BLaER1 treated with 17β-estradiol and CSF1 and Interleukin-3, amounts not matched to agents 10 nM and 100 nM (cell line): Measurements from ENCODE around the gene AOPEP.
"Not testable (repeated sequence)": the region's sequence is repeated elsewhere in the genome, so short reads cannot be mapped to it uniquely, and the experiment has no call there.

Source experiments
- H3K27ac ChIP-seq, 11 experiments: shearing (Covaris generic); formaldehyde crosslinking; 2 replicates each; pipeline ENCODE4 v1.8.1; 2022
- H3K27me3 ChIP-seq, 11 experiments: shearing (Covaris generic); formaldehyde crosslinking; 2 replicates each; pipeline ENCODE4 v1.8.1; 2022
- H3K36me3 ChIP-seq, 11 experiments: shearing (Covaris generic); formaldehyde crosslinking; 2 replicates each; pipeline ENCODE4 v1.8.1; 2022
- H3K4me1 ChIP-seq, 10 experiments: shearing (Covaris generic); formaldehyde crosslinking; 2 replicates each; pipeline ENCODE4 v1.8.1; 2022
- H3K4me2 ChIP-seq, 11 experiments: shearing (Covaris generic); formaldehyde crosslinking; 2 replicates each; pipeline ENCODE4 v1.8.1; 2022
- H3K4me3 ChIP-seq, 10 experiments: shearing (Covaris generic); formaldehyde crosslinking; 2 replicates each; pipeline ENCODE4 v1.8.1; 2022
- H3K9ac ChIP-seq, 11 experiments: shearing (Covaris generic); formaldehyde crosslinking; 2 replicates each; pipeline ENCODE4 v1.8.1; 2022
- H3K9me3 ChIP-seq, 11 experiments: shearing (Covaris generic); formaldehyde crosslinking; replicated peaks in 1 of 11; 2 replicates each; pipeline ENCODE4 v1.8.1; 2022
- H4K20me1 ChIP-seq, 11 experiments: shearing (Covaris generic); formaldehyde crosslinking; 2 replicates each; pipeline ENCODE4 v1.8.1; 2022
- Cebpa-rat ChIP-seq, 11 experiments: shearing (Covaris generic); IDR thresholded peaks; 2 replicates each; pipeline ENCODE4 v1.8.1; 2022

Gene AOPEP

GRCh38 chr9:94951324-94952135 lies 225.0 kb downstream of the AOPEP start:
- no peak for TF ChIP-seq Cebpa-rat (IDR thresholded peaks at IDR 0.05)
- Histone ChIP-seq H4K20me1 (peaks cover 0 to 4% (median 0%) of the 10 kb centered on the region in 11 experiments; a peak in 1 of 22 replicates), H3K9ac (peak overlapping the region in 1 of 11 experiments; percentile 44; a peak in 1 of 22 replicates), H3K4me2 (peak overlapping the region; percentile 57 to 90 (median 73)), H3K4me1 (peaks cover 25 to 71% (median 59%) of the 10 kb centered on the region in 10 experiments), H3K27me3 (no peaks in the 10 kb centered on the region), H3K9me3 (no peaks in the 10 kb centered on the region), H3K4me3 (no peak overlapping the region; a peak in 1 of 20 replicates), H3K36me3 (peaks cover 6 to 18% (median 13%) of the 10 kb centered on the region in 11 experiments; a peak in 18 of 22 replicates), H3K27ac (peak overlapping the region in 4 of 11 experiments; percentile 5 to 51 (median 14); a peak in 4 of 22 replicates)

GRCh38 chr9:94952565-94953373 lies 226.3 kb downstream of the AOPEP start:
- H4K20me1 ChIP-seq: peaks cover 0 to 4% (median 0%) of the 10 kb centered on the region in 11 experiments; a peak in 1 of 22 replicates
- peaks cover 6 to 25% (median 14%) of the 10 kb centered on the region in 11 experiments; a peak in 19 of 22 replicates for H3K36me3 ChIP-seq
- H3K4me2 ChIP-seq: peak overlapping the region; percentile 57 to 90 (median 73)
- peak overlapping the region in 7 of 11 experiments; percentile 2 to 56 (median 24); a peak in 9 of 22 replicates for H3K9ac ChIP-seq
- no peak for TF ChIP-seq Cebpa-rat (IDR thresholded peaks at IDR 0.05)
- peak overlapping the region in 3 of 10 experiments; percentile 4 to 45 (median 29); a peak in 3 of 20 replicates for H3K4me3 ChIP-seq
- peaks cover 37 to 82% (median 69%) of the 10 kb centered on the region in 10 experiments for H3K4me1 ChIP-seq
- H3K9me3 ChIP-seq: no peaks in the 10 kb centered on the region
- H3K27me3 ChIP-seq: no peaks in the 10 kb centered on the region
- H3K27ac ChIP-seq: peak overlapping the region in 7 of 11 experiments; percentile 9 to 51 (median 21); a peak in 9 of 22 replicates

- Histone ChIP-seq H3K4me1 (peaks cover 29 to 53% (median 42%) of the 10 kb centered on the region in 10 experiments), H3K9ac (no peak overlapping the region), H3K27ac (peak overlapping the region in 1 of 11 experiments; percentile 44; a peak in 1 of 22 replicates), H3K27me3 (no peaks in the 10 kb centered on the region), H3K9me3 (no peaks in the 10 kb centered on the region), H3K4me2 (peak overlapping the region; percentile 9 to 58 (median 26); a peak in 17 of 22 replicates), H3K36me3 (peaks cover 10 to 32% (median 17%) of the 10 kb centered on the region in 11 experiments; a peak in 20 of 22 replicates), H3K4me3 (no peak overlapping the region), H4K20me1 (peaks cover 0 to 4% (median 0%) of the 10 kb centered on the region in 11 experiments; a peak in 1 of 22 replicates)
- no peak for TF ChIP-seq Cebpa-rat (IDR thresholded peaks at IDR 0.05)
Measured at GRCh38 chr9:94956731-94957130, 230.2 kb downstream of the AOPEP start.

- H3K9ac ChIP-seq: no peak overlapping the region
- no peak overlapping the region for H3K27ac ChIP-seq
- no peaks in the 10 kb centered on the region for H3K27me3 ChIP-seq
- peaks cover 9 to 25% (median 20%) of the 10 kb centered on the region in 10 experiments; a peak in 18 of 20 replicates for H3K4me1 ChIP-seq
- no peaks in the 10 kb centered on the region for H4K20me1 ChIP-seq
- H3K4me2 ChIP-seq: no peak overlapping the region
- peaks cover 6 to 21% (median 12%) of the 10 kb centered on the region in 11 experiments; a peak in 16 of 22 replicates for H3K36me3 ChIP-seq
- no peaks in the 10 kb centered on the region for H3K9me3 ChIP-seq
- no peak for TF ChIP-seq Cebpa-rat (IDR thresholded peaks at IDR 0.05)
- no peak overlapping the region for H3K4me3 ChIP-seq
Measured at GRCh38 chr9:94960964-94961363, 234.5 kb downstream of the AOPEP start.

GRCh38 chr9:94961870-94962269 lies 235.4 kb downstream of the AOPEP start:
- peaks cover 0 to 12% (median 6%) of the 10 kb centered on the region in 11 experiments; a peak in 8 of 22 replicates for H3K36me3 ChIP-seq
- H3K4me1 ChIP-seq: peaks cover 5 to 16% (median 13%) of the 10 kb centered on the region in 10 experiments; a peak in 18 of 20 replicates
- no peak overlapping the region for H3K4me3 ChIP-seq
- H3K27ac ChIP-seq: no peak overlapping the region
- H3K4me2 ChIP-seq: no peak overlapping the region
- no peaks in the 10 kb centered on the region for H3K9me3 ChIP-seq
- no peak overlapping the region for H3K9ac ChIP-seq
- H3K27me3 ChIP-seq: no peaks in the 10 kb centered on the region
- no peak for TF ChIP-seq Cebpa-rat (IDR thresholded peaks at IDR 0.05)
- H4K20me1 ChIP-seq: no peaks in the 10 kb centered on the region

GRCh38 chr9:94965631-94966030 lies 239.1 kb downstream of the AOPEP start:
- H3K4me1 ChIP-seq, H4K20me1 ChIP-seq, H3K27ac ChIP-seq, H3K9ac ChIP-seq, H3K4me3 ChIP-seq, H3K4me2 ChIP-seq, H3K27me3 ChIP-seq, H3K9me3 ChIP-seq: not testable (repeated sequence)
- peaks cover 0 to 17% (median 9%) of the 10 kb centered on the region in 11 experiments; a peak in 10 of 22 replicates for H3K36me3 ChIP-seq

GRCh38 chr9:94966046-94966445 lies 239.5 kb downstream of the AOPEP start:
- not testable (repeated sequence) for H3K4me2 ChIP-seq, H3K9ac ChIP-seq, H3K27me3 ChIP-seq, H3K27ac ChIP-seq, H3K9me3 ChIP-seq, H3K4me3 ChIP-seq, H4K20me1 ChIP-seq, H3K4me1 ChIP-seq
- peaks cover 0 to 17% (median 9%) of the 10 kb centered on the region in 11 experiments; a peak in 10 of 22 replicates for H3K36me3 ChIP-seq

- no peak for TF ChIP-seq Cebpa-rat (IDR thresholded peaks at IDR 0.05)
- Histone ChIP-seq H4K20me1 (no peaks in the 10 kb centered on the region), H3K4me3 (no peak overlapping the region), H3K27ac (no peak overlapping the region), H3K27me3 (no peaks in the 10 kb centered on the region), H3K9ac (no peak overlapping the region), H3K36me3 (peaks cover 0 to 17% (median 9%) of the 10 kb centered on the region in 11 experiments; a peak in 10 of 22 replicates), H3K4me1 (no peaks in the 10 kb centered on the region), H3K9me3 (no peaks in the 10 kb centered on the region), H3K4me2 (no peak overlapping the region)
Measured at GRCh38 chr9:94967482-94967881, 241.0 kb downstream of the AOPEP start.
